GM12873 (cell line): ENCODE results near the gene PTH1R.

Source experiments
- CTCF ChIP-seq: IDR thresholded peaks from 2 replicates; pipeline ENCODE4 v1.5.1; 2012; ENCODE audit warnings: low read depth, mild to moderate bottlenecking, moderate library complexity, low read length, control low read depth; ENCODE audit not compliant: insufficient read depth; ENCODE audit errors: missing control alignments

The PTH1R gene

DNA sequence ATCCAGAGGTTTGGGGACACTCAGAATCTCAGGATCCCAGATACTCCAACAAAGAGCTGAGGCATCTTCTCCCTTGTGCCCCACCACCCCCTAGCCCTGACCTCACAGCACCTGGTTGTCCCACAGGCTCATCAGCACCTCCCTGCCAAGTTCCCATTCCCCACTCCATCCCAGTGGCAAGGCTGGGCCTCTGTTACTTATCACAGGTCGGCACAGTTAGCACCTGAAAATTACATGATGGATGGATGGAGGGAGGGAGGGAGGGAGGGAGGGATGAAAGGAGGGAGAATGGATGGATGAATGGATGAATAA is 27.1 kb upstream of the PTH1R start:
- TF ChIP-seq CTCF: no peak

- no peak for TF ChIP-seq CTCF
Observed at GRCh38 chr3:46851364-46852333, 25.9 kb upstream of the PTH1R start.

- TF ChIP-seq CTCF: no peak
Observed at GRCh38 chr3:46852334-46852720, 25.2 kb upstream of the PTH1R start.

- TF ChIP-seq CTCF: no peak
Observed at GRCh38 chr3:46852839-46853355, 24.6 kb upstream of the PTH1R start.

- no peak for TF ChIP-seq CTCF
Observed at GRCh38 chr3:46853441-46854415, 23.8 kb upstream of the PTH1R start.

DNA sequence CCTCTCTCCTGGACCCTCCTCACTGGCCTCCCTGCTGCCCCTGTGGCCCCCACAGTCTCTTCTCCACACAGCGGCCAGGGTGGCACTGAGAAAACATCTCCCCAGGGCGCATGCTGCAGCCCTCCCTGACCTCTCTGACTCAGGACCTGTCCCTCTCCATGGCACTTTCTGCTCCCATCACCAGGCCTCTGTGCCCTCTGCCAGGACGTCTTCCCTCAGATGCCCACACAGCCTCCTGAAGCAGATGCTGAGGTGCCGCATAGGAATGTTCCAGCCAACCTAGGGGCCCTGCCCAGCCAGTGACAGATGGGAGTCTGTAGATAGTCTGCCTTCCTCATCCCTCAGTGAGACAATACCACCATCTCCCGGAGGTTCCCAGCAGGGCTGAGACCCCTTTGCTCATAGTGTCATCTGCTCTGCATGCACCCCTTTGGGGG is 22.9 kb upstream of the PTH1R start:
- no peak for TF ChIP-seq CTCF
